Activated naive CD8-positive, alpha-beta T cell treated with anti-CD3 and anti-CD28 coated beads, Interleukin-2, amount 50 U/mL, for 24 hours (primary cell): ENCODE results near the gene ZFP2.

ENCODE experiments used
- ATAC-seq: fragments of 150-1000 bp; cut with Tn5 transposase; one replicate; pipeline ENCODE4 v1.10.0; 2021
- DNase-seq: peaks from one replicate; pipeline ENCODE4 v3.0.0; 2021
- H3K27ac Mint-ChIP-seq: one replicate; pipeline ENCODE4 v1.8.0; 2021; ENCODE audit warnings: mild to moderate bottlenecking, mixed read lengths
- H3K27me3 Mint-ChIP-seq: one replicate; pipeline ENCODE4 v1.8.0; 2021; ENCODE audit warnings: mixed read lengths
- H3K36me3 Mint-ChIP-seq: one replicate; pipeline ENCODE4 v1.8.0; 2021; ENCODE audit warnings: low read depth, mixed read lengths
- H3K4me1 Mint-ChIP-seq: one replicate; pipeline ENCODE4 v1.8.0; 2021; ENCODE audit warnings: mixed read lengths
- H3K4me3 Mint-ChIP-seq: one replicate; pipeline ENCODE4 v1.8.0; 2021; ENCODE audit warnings: mild to moderate bottlenecking, moderate library complexity, mixed read lengths
- H3K9me3 Mint-ChIP-seq: one replicate; pipeline ENCODE4 v1.8.0; 2021; ENCODE audit warnings: mixed read lengths

The ZFP2 gene

DNA sequence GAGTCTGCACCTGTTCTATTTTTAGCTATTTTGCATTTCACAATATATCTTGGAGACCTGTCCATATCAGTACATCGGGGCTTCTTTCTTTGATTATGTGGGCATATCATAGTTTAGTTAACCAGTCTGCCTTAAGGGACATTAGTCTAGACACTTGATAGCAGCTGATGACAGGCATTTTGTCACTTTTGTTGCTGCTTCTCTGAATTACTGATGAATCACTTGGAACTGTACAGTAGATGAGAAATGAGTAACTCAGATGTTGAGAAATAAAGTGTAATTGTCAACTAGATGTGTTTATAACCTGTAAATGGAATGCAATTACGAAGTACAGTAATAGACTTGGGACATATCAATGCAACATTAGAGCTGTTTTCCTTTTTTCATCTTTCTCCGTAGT is 7.1 kb downstream of the ZFP2 start:
- Mint-ChIP-seq H3K27me3 (no peaks in the 10 kb centered on the region), H3K27ac (no peak overlapping the region), H3K9me3 (peaks cover 41% of the 10 kb centered on the region), H3K4me3 (no peak overlapping the region), H3K4me1 (no peaks in the 10 kb centered on the region), H3K36me3 (peaks cover 32% of the 10 kb centered on the region)
- ATAC-seq (no peak), DNase-seq (no peak)

GRCh38 chr5:178931846-178932760 is 36.4 kb downstream of the ZFP2 start:
- Mint-ChIP-seq H3K27ac (no peak overlapping the region), H3K36me3 (peaks cover 72% of the 10 kb centered on the region), H3K27me3 (no peaks in the 10 kb centered on the region), H3K4me3 (no peak overlapping the region), H3K4me1 (no peaks in the 10 kb centered on the region), H3K9me3 (peaks cover 76% of the 10 kb centered on the region)
- DNase-seq = no peak
- ATAC-seq = no peak

- ATAC-seq (no peak), DNase-seq (no peak)
- H3K4me3 Mint-ChIP-seq = no peak within 1 kb of the TSS
- no peak within 1 kb of the TSS for H3K27ac Mint-ChIP-seq
- peaks cover 66% of the 10 kb centered on the region for H3K9me3 Mint-ChIP-seq
- no peaks in the 10 kb centered on the region for H3K4me1 Mint-ChIP-seq
- peaks cover 29% of the 10 kb centered on the region for H3K27me3 Mint-ChIP-seq
- H3K36me3 Mint-ChIP-seq = peaks cover 55% of the 10 kb centered on the region
These were observed 45.1 kb downstream of the ZFP2 start, which contains the start of gene ZNF454 for GRCh38 chr5:178940569-178941360. Gene ZNF454, plus strand, starts transcription at chr5:178941198. Its CDS starts 1,594 bp downstream, at chr5:178942792.

- no peak for DNase-seq
- Mint-ChIP-seq H3K9me3 (peaks cover 63% of the 10 kb centered on the region), H3K4me3 (no peak overlapping the region), H3K4me1 (no peaks in the 10 kb centered on the region), H3K27ac (no peak overlapping the region), H3K36me3 (peaks cover 50% of the 10 kb centered on the region), H3K27me3 (peaks cover 29% of the 10 kb centered on the region)
- no peak for ATAC-seq
These were observed 45.6 kb downstream of the ZFP2 start for GRCh38 chr5:178941361-178941760.

GRCh38 chr5:178965465-178966055 is 69.8 kb downstream of the ZFP2 start:
- Mint-ChIP-seq H3K9me3 (peaks cover 65% of the 10 kb centered on the region), H3K27ac (no peak overlapping the region), H3K36me3 (peaks cover 44% of the 10 kb centered on the region), H3K4me3 (no peak overlapping the region), H3K4me1 (no peaks in the 10 kb centered on the region), H3K27me3 (no peaks in the 10 kb centered on the region)
- DNase-seq (no peak), ATAC-seq (no peak)

DNA sequence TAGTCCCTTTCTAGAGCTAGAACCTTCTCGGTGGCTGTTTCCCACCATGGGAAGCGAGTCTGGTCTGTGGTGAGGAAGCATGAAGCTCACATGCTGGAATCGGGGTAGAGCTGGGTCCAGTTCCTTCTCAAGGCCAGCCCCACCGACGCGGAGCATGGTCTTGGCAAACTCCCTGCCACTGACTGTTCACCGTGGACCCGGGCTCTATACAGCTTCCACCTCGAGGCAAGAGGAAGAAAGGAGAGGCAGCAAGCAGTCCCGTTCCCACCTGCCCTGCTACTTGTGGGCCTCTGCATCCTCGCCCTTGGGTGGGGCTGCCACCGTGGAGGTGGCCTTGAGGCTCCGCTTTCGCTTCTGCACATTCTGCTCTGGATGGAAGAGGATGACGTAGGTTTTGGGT is 85.7 kb downstream of the ZFP2 start:
- no peaks in the 10 kb centered on the region for H3K4me1 Mint-ChIP-seq
- no peak for DNase-seq
- H3K27ac Mint-ChIP-seq = no peak overlapping the region
- peaks cover 4% of the 10 kb centered on the region for H3K36me3 Mint-ChIP-seq
- H3K9me3 Mint-ChIP-seq = peaks cover 42% of the 10 kb centered on the region
- H3K27me3 Mint-ChIP-seq = peaks cover under 1% of the 10 kb centered on the region
- H3K4me3 Mint-ChIP-seq = no peak overlapping the region
- ATAC-seq = no peak
